ENCODE results near the gene KCNJ6. TPM values are rescaled to one million over a fixed set of nuclear protein-coding genes. Genes with fewer than 3 reads are reported as not detected.

Gene KCNJ6
- total and polyA plus RNA-seq, 10 of the 15 experiments (the other 5 are each of a cell fraction or from before 2014, with no cell fraction given) = 0.03 to 0.07 (median 0.04) TPM; not detected in 7

GRCh38 chr21:37595944-37596343 is 320.3 kb downstream of the KCNJ6 start:
- ChIA-PET CTCF (no interaction called here), SMC1A (ENCODE audit: uncharacterized antibody, unreplicated experiment) (no interaction called here), POLR2A (no interaction called here), RAD21 (ENCODE audit: unreplicated experiment) (no interaction called here)
- Histone ChIP-seq H3K36me3 (ENCODE audit: control insufficient read depth in 2 of 2, insufficient read depth in 2 of 2, low read length in 1 of 2) (no peaks in the 10 kb centered on the region), H3K27me3 (replicated peaks in 1 of 2; ENCODE audit: control insufficient read depth in 2 of 2, insufficient read depth in 2 of 2, low read length in 1 of 2) (no peaks in the 10 kb centered on the region), H4K20me1 (ENCODE audit: control insufficient read depth, insufficient read depth) (no peaks in the 10 kb centered on the region), H3K27ac (ENCODE audit: control insufficient read depth, insufficient read depth) (no peak overlapping the region), H3K4me2 (ENCODE audit: control insufficient read depth, insufficient read depth) (no peak overlapping the region), H3K4me1 (ENCODE audit: control insufficient read depth, insufficient read depth, low read length) (no peaks in the 10 kb centered on the region), H3K4me3 (no peak overlapping the region), H2AFZ (ENCODE audit: control insufficient read depth, low read depth, low read length) (no peak overlapping the region), H3K9me3 (replicated peaks; ENCODE audit: control insufficient read depth, insufficient read depth, low read length) (no peaks in the 10 kb centered on the region; the same call in 2 of the 3 replicates), H3K9ac (ENCODE audit: control insufficient read depth, insufficient read depth, low read length) (no peak overlapping the region), H3K79me2 (ENCODE audit: control insufficient read depth, insufficient read depth, low read length) (no peaks in the 10 kb centered on the region)
- in situ Hi-C loops (cut with MboI) = no loop called here
- intact Hi-C loops (cut with micrococcal nuclease; ENCODE audit: unreplicated experiment) = no loop called here
- TF ChIP-seq CBX3 (IDR thresholded peaks at IDR 0.05; ENCODE audit: borderline replicate concordance, low read depth) (no peak), SUZ12 (IDR thresholded peaks at IDR 0.05; ENCODE audit: unreplicated experiment) (no peak), ZBTB40 (IDR thresholded peaks at IDR 0.05; ENCODE audit: borderline replicate concordance) (no peak), IKZF1 (conservative IDR thresholded peaks at IDR 0.05) (no peak), TCF3 (IDR thresholded peaks at IDR 0.05; ENCODE audit: borderline replicate concordance, insufficient read depth, low read depth, low read length) (no peak), KAT2A (conservative IDR thresholded peaks at IDR 0.05; ENCODE audit: control insufficient read depth, low read depth, low read length) (no peak), STAT3 (IDR thresholded peaks at IDR 0.05; ENCODE audit: low read depth, low read length) (no peak), SREBF2 (IDR thresholded peaks at IDR 0.05; ENCODE audit: low read length) (no peak), SMC3 (IDR thresholded peaks at IDR 0.05; ENCODE audit: borderline replicate concordance, low read length) (no peak), ZZZ3 (IDR thresholded peaks at IDR 0.05; ENCODE audit: control insufficient read depth, insufficient read length, low read depth) (no peak), WRNIP1 (IDR thresholded peaks at IDR 0.05; ENCODE audit: borderline replicate concordance, low read depth, low read length) (no peak)
- TF ChIP-seq, protein P1, sequence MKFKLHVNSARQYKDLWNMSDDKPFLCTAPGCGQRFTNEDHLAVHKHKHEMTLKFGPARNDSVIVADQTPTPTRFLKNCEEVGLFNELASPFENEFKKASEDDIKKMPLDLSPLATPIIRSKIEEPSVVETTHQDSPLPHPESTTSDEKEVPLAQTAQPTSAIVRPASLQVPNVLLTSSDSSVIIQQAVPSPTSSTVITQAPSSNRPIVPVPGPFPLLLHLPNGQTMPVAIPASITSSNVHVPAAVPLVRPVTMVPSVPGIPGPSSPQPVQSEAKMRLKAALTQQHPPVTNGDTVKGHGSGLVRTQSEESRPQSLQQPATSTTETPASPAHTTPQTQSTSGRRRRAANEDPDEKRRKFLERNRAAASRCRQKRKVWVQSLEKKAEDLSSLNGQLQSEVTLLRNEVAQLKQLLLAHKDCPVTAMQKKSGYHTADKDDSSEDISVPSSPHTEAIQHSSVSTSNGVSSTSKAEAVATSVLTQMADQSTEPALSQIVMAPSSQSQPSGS (IDR thresholded peaks at IDR 0.05; ENCODE audit: low read length) = no peak
- no TSS peak for BruUV-seq (replicated peaks)
- no peak for ATAC-seq
- WGBS (ENCODE audit: insufficient coverage, insufficient replicate concordance, low lambda C conversion rate, missing lambda C conversion rate) = 61% methylated on average over 8 of the region's 8 CpGs
- no peak for FAIRE-seq
- no peak for DNase-seq (ENCODE audit: low read depth, low spot score)

Data from GM12878 (cell line).